Keratinocyte (primary cell): Measurements from ENCODE around the gene BBX.

Source experiments
- CTCF ChIP-seq, 3 experiments: IDR thresholded peaks in 1 of 3; conservative IDR thresholded peaks in 1 of 3; optimal IDR thresholded peaks in 1 of 3; 2 replicates in 2 of 3; 3 replicates in 1 of 3; pipeline versions ENCODE3 to v1.5.1; 2011; ENCODE audit warnings: low read length in 3 of 3, mild to moderate bottlenecking in 3 of 3, moderate library complexity in 2 of 3, control low read depth in 1 of 3, inconsistent platforms in 1 of 3; ENCODE audit not compliant: insufficient read depth in 2 of 3; ENCODE audit errors: extremely low read depth in 1 of 3
- EZH2 ChIP-seq: IDR thresholded peaks from one replicate; pipeline ENCODE4 v1.6.1; 2012; ENCODE audit warnings: inconsistent platforms, mild to moderate bottlenecking, low read length, moderate library complexity

DNA sequence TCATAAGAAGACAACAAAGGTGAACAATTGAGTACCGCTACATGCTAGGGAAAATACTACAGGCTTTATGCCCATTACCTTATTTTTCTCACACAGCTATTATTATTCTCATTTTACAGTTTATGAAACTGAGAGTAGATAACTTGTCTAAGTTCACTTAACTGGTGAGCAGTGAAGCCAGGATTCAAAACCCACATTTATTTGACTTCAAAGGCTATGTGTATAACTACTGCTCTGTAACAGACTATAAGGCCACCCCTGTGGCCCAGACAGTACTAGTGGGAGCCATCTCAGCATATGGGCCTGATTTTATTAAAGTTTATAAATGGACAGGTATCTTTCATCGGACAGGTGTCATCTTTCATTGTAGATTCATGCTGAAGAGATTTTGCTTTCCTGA is 14.4 kb upstream of the BBX start:
- TF ChIP-seq CTCF (optimal IDR thresholded peaks at IDR 0.05 in 1 of 3, IDR thresholded peaks at IDR 0.05 in 1 of 3, conservative IDR thresholded peaks at IDR 0.05 in 1 of 3; ENCODE audit: extremely low read depth in 1 of 3, insufficient read depth in 2 of 3, low read length in 3 of 3) (no peak), EZH2 (no peak)
